ENCODE results near the gene IGF1R. TPM values are rescaled to one million over a fixed set of nuclear protein-coding genes. Genes with fewer than 3 reads are reported as not detected.

IGF1R gene
- total and polyA plus RNA-seq, 2 experiments from 2014 or later = 10.8 to 42.9 TPM

GRCh38 chr15:98889930-98890695 is 241.8 kb downstream of the IGF1R start:
- Histone ChIP-seq H4K20me1 (ENCODE audit: insufficient read depth, poor library complexity, severe bottlenecking) (peaks cover 4% of the 10 kb centered on the region), H3K27me3 (no peaks in the 10 kb centered on the region), H3K79me2 (peaks cover 49% of the 10 kb centered on the region), H3K9me2 (replicated peaks; ENCODE audit: insufficient read depth) (no peaks in the 10 kb centered on the region), H2AFZ (no peak overlapping the region), H3K4me1 (ENCODE audit: insufficient read depth) (peaks cover 12% of the 10 kb centered on the region), H3K4me3 (no peak overlapping the region), H3K27ac (peak overlapping the region; percentile 87), H3K4me2 (peak overlapping the region; percentile 55), H3K9me3 (ENCODE audit: low read depth) (no peaks in the 10 kb centered on the region), H3K36me3 (replicated peaks; ENCODE audit: insufficient read depth, low read depth) (no peaks in the 10 kb centered on the region)
- no peak for TF ChIP-seq EZH2phosphoT487 (IDR thresholded peaks at IDR 0.05; ENCODE audit: low read depth, severe bottlenecking, unreplicated experiment)
- no peak for TF ChIP-seq EZH2 (IDR thresholded peaks at IDR 0.05; ENCODE audit: borderline replicate concordance)
- no peak for TF ChIP-seq CTCF (IDR thresholded peaks at IDR 0.05; ENCODE audit: poor library complexity)
- peak; percentile 54 for DNase-seq (ENCODE audit: low spot score)
- WGBS (ENCODE audit: low lambda C conversion rate, missing lambda C conversion rate) = 66% methylated on average over 12 of the region's 12 CpGs

- Histone ChIP-seq H3K4me1 (ENCODE audit: insufficient read depth) (peaks cover 15% of the 10 kb centered on the region), H3K9me3 (ENCODE audit: low read depth) (no peaks in the 10 kb centered on the region), H4K20me1 (ENCODE audit: insufficient read depth, poor library complexity, severe bottlenecking) (peaks cover 4% of the 10 kb centered on the region), H3K4me3 (no peak overlapping the region), H3K27ac (no peak overlapping the region), H3K79me2 (peaks cover 43% of the 10 kb centered on the region), H2AFZ (no peak overlapping the region), H3K9me2 (replicated peaks; ENCODE audit: insufficient read depth) (no peaks in the 10 kb centered on the region), H3K36me3 (replicated peaks; ENCODE audit: insufficient read depth, low read depth) (no peaks in the 10 kb centered on the region), H3K27me3 (no peaks in the 10 kb centered on the region), H3K4me2 (no peak overlapping the region)
- WGBS (ENCODE audit: low lambda C conversion rate, missing lambda C conversion rate) = 97% methylated on average over 31 of the region's 31 CpGs
- no peak for DNase-seq (ENCODE audit: low spot score)
- TF ChIP-seq CTCF (IDR thresholded peaks at IDR 0.05; ENCODE audit: poor library complexity) (no peak), EZH2 (IDR thresholded peaks at IDR 0.05; ENCODE audit: borderline replicate concordance) (no peak), EZH2phosphoT487 (IDR thresholded peaks at IDR 0.05; ENCODE audit: low read depth, severe bottlenecking, unreplicated experiment) (no peak)
These were observed 243.0 kb downstream of the IGF1R start for GRCh38 chr15:98891301-98891700.

- 87% methylated on average over 6 of the region's 6 CpGs for WGBS (ENCODE audit: low lambda C conversion rate, missing lambda C conversion rate)
- Histone ChIP-seq H2AFZ (no peak overlapping the region), H3K9me2 (replicated peaks; ENCODE audit: insufficient read depth) (no peaks in the 10 kb centered on the region), H3K4me3 (no peak overlapping the region), H3K4me2 (no peak overlapping the region), H3K27me3 (no peaks in the 10 kb centered on the region), H3K4me1 (ENCODE audit: insufficient read depth) (peaks cover 28% of the 10 kb centered on the region), H3K9me3 (ENCODE audit: low read depth) (no peaks in the 10 kb centered on the region), H3K79me2 (peaks cover 26% of the 10 kb centered on the region), H4K20me1 (ENCODE audit: insufficient read depth, poor library complexity, severe bottlenecking) (no peaks in the 10 kb centered on the region), H3K36me3 (replicated peaks; ENCODE audit: insufficient read depth, low read depth) (no peaks in the 10 kb centered on the region), H3K27ac (no peak overlapping the region)
- DNase-seq (ENCODE audit: low spot score) = no peak
- TF ChIP-seq EZH2 (IDR thresholded peaks at IDR 0.05; ENCODE audit: borderline replicate concordance) (no peak), EZH2phosphoT487 (IDR thresholded peaks at IDR 0.05; ENCODE audit: low read depth, severe bottlenecking, unreplicated experiment) (no peak), CTCF (IDR thresholded peaks at IDR 0.05; ENCODE audit: poor library complexity) (no peak)
These were observed 245.1 kb downstream of the IGF1R start for GRCh38 chr15:98893401-98893800.
